IMR-90 (cell line): ENCODE data around the gene SEMA6A. TPM values are rescaled to one million over a fixed set of nuclear protein-coding genes. Genes with fewer than 3 reads are reported as not detected.

Experiments used
- ATAC-seq: fragments of 200-7000 bp; cut with Tn5 transposase; 2 replicates; pipeline ENCODE4 v1.9.1; 2020; ENCODE audit warnings: low read depth, mild to moderate bottlenecking, moderate library complexity
- BruUV-seq: library from RNA; stranded (reverse); fragments of 400-500 nt; replicated peaks from 2 replicates; lab custom pipeline; 2021; lab: Mats Ljungman, UMichigan
- CTCF ChIA-PET: fragments of 300-600 bp; formaldehyde crosslinking; extraction: SDS; loops from one replicate; lab custom pipeline; 2021; ENCODE audit warnings: antibody characterized with exemption; lab: Yijun Ruan, JAX
- POLR2A ChIA-PET: fragments of 300-600 bp; sonication (Branson Sonifier 250); formaldehyde crosslinking; loops from one replicate; lab custom pipeline; 2022; ENCODE audit warnings: antibody characterized with exemption; ENCODE audit not compliant: unreplicated experiment; lab: Charles Lee
- DNase-seq: peaks from one replicate; pipeline ENCODE4 v3.0.0; 2013
- H2AFZ ChIP-seq: replicated peaks from 2 replicates; pipeline ENCODE3; 2013; ENCODE audit warnings: low read length, mild to moderate bottlenecking; ENCODE audit not compliant: poor library complexity
- H2AK5ac ChIP-seq: 2 replicates; pipeline ENCODE4 v1.6.1; 2013; ENCODE audit warnings: low read depth, low read length, inconsistent platforms
- H2AK9ac ChIP-seq: replicated peaks from 2 replicates; pipeline ENCODE3; 2013; ENCODE audit warnings: mild to moderate bottlenecking, low read depth, low read length, moderate library complexity; ENCODE audit not compliant: poor library complexity
- H2BK120ac ChIP-seq: 2 replicates; pipeline ENCODE4 v1.6.1; 2013; ENCODE audit warnings: low read depth, low read length, inconsistent platforms
- H2BK15ac ChIP-seq: 3 replicates; pipeline ENCODE4 v1.6.1; 2013; ENCODE audit warnings: low read depth, low read length, inconsistent platforms
- H2BK20ac ChIP-seq: 2 replicates; pipeline ENCODE4 v1.6.1; 2013; ENCODE audit warnings: low read depth, mild to moderate bottlenecking, inconsistent platforms, low read length, moderate library complexity
- H2BK5ac ChIP-seq: 2 replicates; pipeline ENCODE4 v1.6.1; 2013; ENCODE audit warnings: mild to moderate bottlenecking, low read depth, low read length, inconsistent platforms; ENCODE audit not compliant: poor library complexity, severe bottlenecking
- H3K14ac ChIP-seq: replicated peaks from 2 replicates; pipeline ENCODE4 v1.6.1; 2013; ENCODE audit warnings: low read depth, low read length, inconsistent platforms
- H3K18ac ChIP-seq: 2 replicates; pipeline ENCODE4 v1.6.1; 2013; ENCODE audit warnings: low read depth, low read length, control low read depth
- H3K23ac ChIP-seq: 2 replicates; pipeline ENCODE4 v1.6.1; 2013; ENCODE audit warnings: low read depth, low read length, inconsistent platforms
- H3K27ac ChIP-seq: 2 replicates; pipeline ENCODE4 v1.5.1; 2013; ENCODE audit warnings: mild to moderate bottlenecking, control low read depth, low read length; ENCODE audit not compliant: insufficient read depth
- H3K27me3 ChIP-seq: 2 replicates; pipeline ENCODE4 v1.6.1; 2013; ENCODE audit warnings: low read length; ENCODE audit not compliant: control insufficient read depth, insufficient read depth
- H3K36me3 ChIP-seq: 2 replicates; pipeline ENCODE4 v1.6.1; 2013; ENCODE audit warnings: low read length, mixed read lengths; ENCODE audit not compliant: control insufficient read depth, insufficient read depth
- H3K4ac ChIP-seq: 2 replicates; pipeline ENCODE4 v1.6.1; 2013; ENCODE audit warnings: low read depth, low read length, inconsistent platforms
- H3K4me1 ChIP-seq: 2 replicates; pipeline ENCODE4 v1.6.1; 2013; ENCODE audit warnings: low read length, mixed read lengths; ENCODE audit not compliant: control insufficient read depth, insufficient read depth
- H3K4me2 ChIP-seq: 2 replicates; pipeline ENCODE4 v1.6.1; 2013; ENCODE audit warnings: low read depth, mild to moderate bottlenecking, control low read depth, low read length, moderate library complexity
- H3K4me3 ChIP-seq: 2 replicates; pipeline ENCODE4 v1.5.1; 2013; ENCODE audit warnings: low read depth, mild to moderate bottlenecking, control low read depth, low read length, moderate library complexity; ENCODE audit not compliant: insufficient read depth
- H3K56ac ChIP-seq: 2 replicates; pipeline ENCODE4 v1.6.1; 2013; ENCODE audit warnings: low read length, inconsistent platforms; ENCODE audit not compliant: insufficient read depth; ENCODE audit errors: extremely low read depth
- H3K79me1 ChIP-seq, 2 experiments: 2 replicates each; pipeline ENCODE4 v1.6.1; 2013; ENCODE audit warnings: low read length in 2 of 2, inconsistent platforms in 1 of 2, low read depth in 1 of 2
- H3K9ac ChIP-seq: 2 replicates; pipeline ENCODE4 v1.6.1; 2013; ENCODE audit warnings: low read depth, low read length, control low read depth
- H3K9me1 ChIP-seq: 2 replicates; pipeline ENCODE4 v1.6.1; 2013; ENCODE audit warnings: low read length, inconsistent platforms; ENCODE audit not compliant: insufficient read depth
- H3K9me3 ChIP-seq: 2 replicates; pipeline ENCODE4 v1.6.1; 2013; ENCODE audit warnings: low read length; ENCODE audit not compliant: control insufficient read depth, insufficient read depth
- H4K20me1 ChIP-seq: 2 replicates; pipeline ENCODE4 v1.6.1; 2013; ENCODE audit warnings: low read length, inconsistent platforms; ENCODE audit not compliant: insufficient read depth
- H4K5ac ChIP-seq: 2 replicates; pipeline ENCODE4 v1.6.1; 2013; ENCODE audit warnings: mild to moderate bottlenecking, low read depth, low read length, control low read depth
- H4K8ac ChIP-seq, 2 experiments: 2 replicates each; pipeline ENCODE4 v1.6.1; 2013; ENCODE audit warnings: low read depth in 2 of 2, low read length in 2 of 2, control low read depth in 1 of 2, inconsistent platforms in 1 of 2
- H4K91ac ChIP-seq: 2 replicates; pipeline ENCODE4 v1.6.1; 2013; ENCODE audit warnings: low read depth, low read length, inconsistent platforms; ENCODE audit not compliant: insufficient read depth
- MAZ ChIP-seq: IDR thresholded peaks from 2 replicates; pipeline ENCODE4 v1.6.1; 2012; ENCODE audit warnings: low read depth, mild to moderate bottlenecking, low read length, improper control_type of control experiment, moderate library complexity, borderline replicate concordance
- MXI1 ChIP-seq: IDR thresholded peaks from 2 replicates; pipeline ENCODE4 v1.6.1; 2012; ENCODE audit warnings: low read depth, mild to moderate bottlenecking, low read length, moderate library complexity, borderline replicate concordance
- NFE2L2 ChIP-seq: fragments of 150-350 bp; IDR thresholded peaks from 2 replicates; pipeline ENCODE4 v1.6.1; 2016; ENCODE audit warnings: low read depth, mild to moderate bottlenecking, low read length
- WGBS, 2 experiments: methylation state at CpG; one replicate each; pipeline versions ENCODE4 v1.1.5 to v1.1.7; 2013; ENCODE audit warnings: missing lambda C conversion rate in 2 of 2; ENCODE audit not compliant: insufficient read length in 1 of 2; ENCODE audit errors: extremely low coverage in 2 of 2; 5-methylcytosine and 5-hydroxymethylcytosine counted together
- dilution Hi-C: fragments of 300-500 bp; cut with HindIII; formaldehyde crosslinking; loops from one replicate; pipeline ENCODE4 v1.14.3; 2018; ENCODE audit warnings: low sequenced_read_pairs; ENCODE audit not compliant: unreplicated experiment
- in situ Hi-C: fragments of 300-500 bp; cut with MboI; formaldehyde crosslinking; loops from 3 replicates; pipeline ENCODE4 v1.14.3; 2019; ENCODE audit warnings: low sequenced_read_pairs, inconsistent platforms, mixed read lengths
- intact Hi-C: fragments of 100-400 bp; cut with micrococcal nuclease; formaldehyde crosslinking; loops from 2 replicates; pipeline ENCODE4 v1.10.0; 2022
- polyA plus RNA-seq, 3 experiments: library from polyadenylated mRNA; depleted of rRNA; stranded (reverse); fragments of >200 nt; gene quantifications; 2 replicates each; pipeline ENCODE4 v1.2.3, GENCODE V29; 2012; ENCODE audit warnings: low replicate concordance in 1 of 3
- total RNA-seq: library from RNA; depleted of rRNA; stranded (reverse); fragments of >200 nt; gene quantifications from 2 replicates; pipeline ENCODE4 v1.2.3, GENCODE V29; 2012
- TF ChIP-seq, protein P1 (sequence below): conservative IDR thresholded peaks from 2 replicates; pipeline ENCODE4 v1.5.1; 2012; ENCODE audit warnings: mild to moderate bottlenecking, low read depth, low read length, improper control_type of control experiment

Gene SEMA6A
- total and polyA plus RNA-seq, 2 of the 4 experiments (the other 2 are of a cell fraction), result 0.27 to 0.36 TPM

- no peak overlapping the region for H3K9ac ChIP-seq
- H3K23ac ChIP-seq, result no peak overlapping the region
- H3K4ac ChIP-seq, result no peak overlapping the region
- ChIA-PET CTCF (interaction anchor here (0.6 kb wide), 1 partner anchor 22 kb away, joined by 5 read pairs; no protein-coding TSS in a partner anchor), POLR2A (interaction anchor here (0.5 kb wide), 1 partner anchor 519 kb away, joined by 3 read pairs; no protein-coding TSS in a partner anchor)
- H3K9me3 ChIP-seq, result no peaks in the 10 kb centered on the region
- no peak overlapping the region for H2BK5ac ChIP-seq
- H3K4me2 ChIP-seq, result no peak overlapping the region
- DNase-seq (no peak), ATAC-seq (no peak)
- no peak overlapping the region for H3K18ac ChIP-seq
- H3K4me3 ChIP-seq, result no peak overlapping the region
- no peaks in the 10 kb centered on the region for H3K79me1 ChIP-seq
- no peak overlapping the region for H4K5ac ChIP-seq
- dilution Hi-C loops, result no loop called here
- H2BK15ac ChIP-seq, result no peak overlapping the region
- in situ Hi-C loops, result no loop called here
- WGBS, 2 experiments, result no CpG with 5 or more reads among the region's 3 CpGs
- H3K4me1 ChIP-seq, result no peaks in the 10 kb centered on the region
- no peak overlapping the region for H2BK120ac ChIP-seq
- intact Hi-C loops, result no loop called here
- BruUV-seq, result no TSS peak
- H2BK20ac ChIP-seq, result no peak overlapping the region
- H2AK5ac ChIP-seq, result no peak overlapping the region
- H4K8ac ChIP-seq, result no peak overlapping the region
- H3K14ac ChIP-seq, result no peak overlapping the region
- no peak overlapping the region for H2AK9ac ChIP-seq
- no peaks in the 10 kb centered on the region for H3K9me1 ChIP-seq
- H3K27ac ChIP-seq, result no peak overlapping the region
- no peaks in the 10 kb centered on the region for H3K36me3 ChIP-seq
- no peak overlapping the region for H2AFZ ChIP-seq
- TF ChIP-seq MXI1 (no peak), NFE2L2 (no peak), MAZ (no peak)
- TF ChIP-seq, protein P1, sequence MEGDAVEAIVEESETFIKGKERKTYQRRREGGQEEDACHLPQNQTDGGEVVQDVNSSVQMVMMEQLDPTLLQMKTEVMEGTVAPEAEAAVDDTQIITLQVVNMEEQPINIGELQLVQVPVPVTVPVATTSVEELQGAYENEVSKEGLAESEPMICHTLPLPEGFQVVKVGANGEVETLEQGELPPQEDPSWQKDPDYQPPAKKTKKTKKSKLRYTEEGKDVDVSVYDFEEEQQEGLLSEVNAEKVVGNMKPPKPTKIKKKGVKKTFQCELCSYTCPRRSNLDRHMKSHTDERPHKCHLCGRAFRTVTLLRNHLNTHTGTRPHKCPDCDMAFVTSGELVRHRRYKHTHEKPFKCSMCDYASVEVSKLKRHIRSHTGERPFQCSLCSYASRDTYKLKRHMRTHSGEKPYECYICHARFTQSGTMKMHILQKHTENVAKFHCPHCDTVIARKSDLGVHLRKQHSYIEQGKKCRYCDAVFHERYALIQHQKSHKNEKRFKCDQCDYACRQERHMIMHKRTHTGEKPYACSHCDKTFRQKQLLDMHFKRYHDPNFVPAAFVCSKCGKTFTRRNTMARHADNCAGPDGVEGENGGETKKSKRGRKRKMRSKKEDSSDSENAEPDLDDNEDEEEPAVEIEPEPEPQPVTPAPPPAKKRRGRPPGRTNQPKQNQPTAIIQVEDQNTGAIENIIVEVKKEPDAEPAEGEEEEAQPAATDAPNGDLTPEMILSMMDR, result no peak
- H3K27me3 ChIP-seq, result no peaks in the 10 kb centered on the region
- no peaks in the 10 kb centered on the region for H4K20me1 ChIP-seq
- H3K56ac ChIP-seq, result no peak overlapping the region
- no peak overlapping the region for H4K91ac ChIP-seq
Measured at GRCh38 chr5:116469631-116470030, 105.0 kb downstream of the SEMA6A start.
